ENCODE results near the gene TGFBRAP1. TPM values are rescaled to one million over a fixed set of nuclear protein-coding genes. Genes with fewer than 3 reads are reported as not detected.

Gene TGFBRAP1
- total and polyA plus RNA-seq, 9 of the 15 experiments (the other 6 are each of a cell fraction or from before 2014, with no cell fraction given) = 3.7 to 18.0 (median 11.0) TPM

GRCh38 chr2:105365206-105365605 lies 35.7 kb upstream of the TGFBRAP1 start:
- FAIRE-seq = no peak
- peaks cover 0 to 3% of the 10 kb centered on the region in 2 experiments; a peak in 2 of 5 replicates for H3K4me1 ChIP-seq (replicated peaks in 1 of 2; ENCODE audit: control insufficient read depth in 2 of 2, insufficient read depth in 2 of 2, low read length in 2 of 2)
- ChIA-PET CTCF (ENCODE audit: low intra/inter-chr PET ratio) (interaction anchor here (2.3 kb wide), 1 partner anchor 156 kb away, joined by 7 read pairs; no protein-coding TSS in a partner anchor), POLR2A (no interaction called here)
- no peak overlapping the region for H3K27ac ChIP-seq (ENCODE audit: extremely low read depth, low read depth, low read length)
- in situ Hi-C loops (cut with MboI) (no loop called here), intact Hi-C loops (cut with micrococcal nuclease) (no loop called here)
- ATAC-seq = no peak
- no peak overlapping the region for H2AFZ ChIP-seq (ENCODE audit: low read depth, low read length)
- H4K20me1 ChIP-seq (replicated peaks; ENCODE audit: control insufficient read depth, insufficient read depth, low read length) = 0 out of 2 replicates have a peak, but pooled peaks cover 3% of the 10 kb centered on the region
- no peaks in the 10 kb centered on the region for H3K9me3 ChIP-seq (replicated peaks; ENCODE audit: control insufficient read depth, insufficient read depth, low read depth, low read length)
- H3K9ac ChIP-seq (ENCODE audit: insufficient read depth in 1 of 2, low read depth in 2 of 2, low read length in 2 of 2) = no peak overlapping the region
- H3K4me2 ChIP-seq (ENCODE audit: insufficient read depth, low read length) = no peak overlapping the region
- H3K27me3 ChIP-seq (ENCODE audit: control insufficient read depth in 2 of 2, insufficient read depth in 2 of 2, low read length in 2 of 2) = no peaks in the 10 kb centered on the region
- DNase-seq (ENCODE audit: extremely low read depth in 1 of 4, low spot score in 3 of 4) = no peak
- no TSS peak for BruUV-seq (replicated peaks)
- WGBS (ENCODE audit: insufficient coverage, low coverage, missing lambda C conversion rate) = 73% methylated on average over 3 of the region's 3 CpGs
- TF ChIP-seq SFPQ (IDR thresholded peaks at IDR 0.05; ENCODE audit: low read depth, low read length) (no peak), CCNT2 (IDR thresholded peaks at IDR 0.05; ENCODE audit: borderline replicate concordance, extremely low read depth, insufficient read length, low read depth, low read length) (no peak)
- H3K36me3 ChIP-seq (ENCODE audit: control insufficient read depth, insufficient read depth, low read length) = peaks cover 74% of the 10 kb centered on the region
- no peaks in the 10 kb centered on the region for H3K9me1 ChIP-seq (ENCODE audit: control insufficient read depth, insufficient read depth, low read length)
- H3K4me3 ChIP-seq = no peak overlapping the region
- no peaks in the 10 kb centered on the region for H3K79me2 ChIP-seq (ENCODE audit: control insufficient read depth, insufficient read depth, low read length)
